ENCODE measurements around the gene CACNA1D. TPM values are rescaled to one million over a fixed set of nuclear protein-coding genes. Genes with fewer than 3 reads are reported as not detected.

The CACNA1D gene
- total and polyA plus RNA-seq, 2 donors (not counting 3 experiments of a cell fraction or from before 2014, with no cell fraction given) = 0.06 TPM; not detected in 1

- no peak overlapping the region for H3K4me2 ChIP-seq (ENCODE audit: insufficient read depth, low read length)
- no peaks in the 10 kb centered on the region for H3K36me3 ChIP-seq (ENCODE audit: control insufficient read depth in 2 of 2, extremely low read depth in 1 of 2, insufficient read depth in 2 of 2, low read length in 2 of 2)
- H3K27ac ChIP-seq (ENCODE audit: insufficient read depth, low read depth, low read length) = no peak overlapping the region
- H3K9ac ChIP-seq (replicated peaks; ENCODE audit: extremely low read depth, insufficient read depth, low read length) = no peak overlapping the region
- POLR2A ChIA-PET = no interaction called here
- CTCF ChIA-PET = no interaction called here
- no peaks in the 10 kb centered on the region for H3K79me2 ChIP-seq (ENCODE audit: control insufficient read depth, insufficient read depth, low read length)
- FAIRE-seq = no peak
- dilution Hi-C loops (cut with MboI; ENCODE audit: extremely low pct_ligation_motif_present, low sequenced_read_pairs) = no loop called here
- BruUV-seq (replicated peaks) = no TSS peak
- H3K4me3 ChIP-seq (replicated peaks in 1 of 3; ENCODE audit: insufficient read depth in 1 of 3, low read depth in 1 of 3, low read length in 3 of 3) = no peak overlapping the region
- H3K27me3 ChIP-seq (ENCODE audit: control insufficient read depth in 2 of 2, insufficient read depth in 2 of 2, low read length in 2 of 2) = no peaks in the 10 kb centered on the region
- no peaks in the 10 kb centered on the region for H3K9me1 ChIP-seq (replicated peaks; ENCODE audit: control insufficient read depth, extremely low read depth, insufficient read depth, low read length)
- H4K20me1 ChIP-seq (replicated peaks; ENCODE audit: control insufficient read depth, extremely low read depth, insufficient read depth, low read length) = no peaks in the 10 kb centered on the region
- intact Hi-C loops (cut with micrococcal nuclease) = no loop called here
- TF ChIP-seq FOS (IDR thresholded peaks at IDR 0.05; ENCODE audit: borderline replicate concordance, insufficient read depth, low read length) = no peak
- no peak overlapping the region for H2AFZ ChIP-seq (ENCODE audit: low read depth, low read length)
- no peak for DNase-seq (ENCODE audit: low read depth, low spot score)
- H3K4me1 ChIP-seq (ENCODE audit: control insufficient read depth, extremely low read depth, insufficient read depth, low read length) = no peaks in the 10 kb centered on the region
- H3K9me3 ChIP-seq (replicated peaks; ENCODE audit: control insufficient read depth, insufficient read depth, low read length) = no peaks in the 10 kb centered on the region
These were observed 286.4 kb downstream of the CACNA1D start for GRCh38 chr3:53780806-53781205.

GRCh38 chr3:53787016-53787415 lies 292.6 kb downstream of the CACNA1D start:
- H3K27ac ChIP-seq (ENCODE audit: insufficient read depth, low read depth, low read length) = no peak overlapping the region
- H3K9me1 ChIP-seq (replicated peaks; ENCODE audit: control insufficient read depth, extremely low read depth, insufficient read depth, low read length) = no peaks in the 10 kb centered on the region
- H3K4me1 ChIP-seq (ENCODE audit: control insufficient read depth, extremely low read depth, insufficient read depth, low read length) = no peaks in the 10 kb centered on the region
- no TSS peak for BruUV-seq (replicated peaks)
- no peak for FAIRE-seq
- no peak for TF ChIP-seq MAX (IDR thresholded peaks at IDR 0.05; ENCODE audit: insufficient read depth, insufficient read length)
- no peak for TF ChIP-seq CTCF (IDR thresholded peaks at IDR 0.05; ENCODE audit: extremely low read depth in 1 of 2, insufficient read depth in 1 of 2, low read depth in 1 of 2, low read length in 2 of 2)
- TF ChIP-seq GATA2 (IDR thresholded peaks at IDR 0.05; ENCODE audit: insufficient read depth, insufficient read length, low read depth, low read length) = no peak
- no peak for TF ChIP-seq FOS (IDR thresholded peaks at IDR 0.05; ENCODE audit: borderline replicate concordance, insufficient read depth, low read length)
- TF ChIP-seq POLR2AphosphoS5 (IDR thresholded peaks at IDR 0.05; ENCODE audit: insufficient read depth, low read depth, low read length) = no peak
- no peak for TF ChIP-seq MYC (IDR thresholded peaks at IDR 0.05; ENCODE audit: low read depth, low read length)
- no peak for TF ChIP-seq EZH2 (IDR thresholded peaks at IDR 0.05; ENCODE audit: borderline replicate concordance, low read depth, low read length, severe bottlenecking)
- no peak for TF ChIP-seq POLR2A (IDR thresholded peaks at IDR 0.05; ENCODE audit: low read depth, low read length)
- TF ChIP-seq JUN (IDR thresholded peaks at IDR 0.05; ENCODE audit: borderline replicate concordance, insufficient read depth, insufficient read length, low read depth) = no peak
- no peak overlapping the region for H3K4me3 ChIP-seq (replicated peaks in 1 of 3; ENCODE audit: insufficient read depth in 1 of 3, low read depth in 1 of 3, low read length in 3 of 3)
- no peaks in the 10 kb centered on the region for H3K9me3 ChIP-seq (replicated peaks; ENCODE audit: control insufficient read depth, insufficient read depth, low read length)
- no peaks in the 10 kb centered on the region for H3K27me3 ChIP-seq (ENCODE audit: control insufficient read depth in 2 of 2, insufficient read depth in 2 of 2, low read length in 2 of 2)
- no peaks in the 10 kb centered on the region for H3K36me3 ChIP-seq (ENCODE audit: control insufficient read depth in 2 of 2, extremely low read depth in 1 of 2, insufficient read depth in 2 of 2, low read length in 2 of 2)
- dilution Hi-C loops (cut with MboI; ENCODE audit: extremely low pct_ligation_motif_present, low sequenced_read_pairs) (no loop called here), intact Hi-C loops (cut with micrococcal nuclease) (no loop called here)
- DNase-seq (ENCODE audit: low read depth, low spot score) = no peak
- ChIA-PET POLR2A (no interaction called here), CTCF (no interaction called here)
- no peaks in the 10 kb centered on the region for H3K79me2 ChIP-seq (ENCODE audit: control insufficient read depth, insufficient read depth, low read length)
- no peaks in the 10 kb centered on the region for H4K20me1 ChIP-seq (replicated peaks; ENCODE audit: control insufficient read depth, extremely low read depth, insufficient read depth, low read length)
- no peak overlapping the region for H3K4me2 ChIP-seq (ENCODE audit: insufficient read depth, low read length)
- no peak overlapping the region for H2AFZ ChIP-seq (ENCODE audit: low read depth, low read length)
- no peak overlapping the region for H3K9ac ChIP-seq (replicated peaks; ENCODE audit: extremely low read depth, insufficient read depth, low read length)
